AG09309 (cell line): ENCODE measurements around the gene AGMO.

Source experiments
- DNase-seq: peaks from one replicate; pipeline ENCODE4 v3.0.0-alpha.2; 2010; ENCODE audit warnings: low read depth
- H3K4me3 ChIP-seq: 2 replicates; pipeline ENCODE4 v1.5.1; 2011; ENCODE audit warnings: mild to moderate bottlenecking, low read depth, low read length, moderate library complexity; ENCODE audit not compliant: control insufficient read depth
- TF ChIP-seq, protein P1 (sequence below): IDR thresholded peaks from 2 replicates; pipeline ENCODE4 v1.5.1; 2011; ENCODE audit warnings: mild to moderate bottlenecking, low read depth, low read length, inconsistent platforms; ENCODE audit not compliant: insufficient read depth, control insufficient read depth; ENCODE audit errors: missing control alignments

The AGMO gene

DNA sequence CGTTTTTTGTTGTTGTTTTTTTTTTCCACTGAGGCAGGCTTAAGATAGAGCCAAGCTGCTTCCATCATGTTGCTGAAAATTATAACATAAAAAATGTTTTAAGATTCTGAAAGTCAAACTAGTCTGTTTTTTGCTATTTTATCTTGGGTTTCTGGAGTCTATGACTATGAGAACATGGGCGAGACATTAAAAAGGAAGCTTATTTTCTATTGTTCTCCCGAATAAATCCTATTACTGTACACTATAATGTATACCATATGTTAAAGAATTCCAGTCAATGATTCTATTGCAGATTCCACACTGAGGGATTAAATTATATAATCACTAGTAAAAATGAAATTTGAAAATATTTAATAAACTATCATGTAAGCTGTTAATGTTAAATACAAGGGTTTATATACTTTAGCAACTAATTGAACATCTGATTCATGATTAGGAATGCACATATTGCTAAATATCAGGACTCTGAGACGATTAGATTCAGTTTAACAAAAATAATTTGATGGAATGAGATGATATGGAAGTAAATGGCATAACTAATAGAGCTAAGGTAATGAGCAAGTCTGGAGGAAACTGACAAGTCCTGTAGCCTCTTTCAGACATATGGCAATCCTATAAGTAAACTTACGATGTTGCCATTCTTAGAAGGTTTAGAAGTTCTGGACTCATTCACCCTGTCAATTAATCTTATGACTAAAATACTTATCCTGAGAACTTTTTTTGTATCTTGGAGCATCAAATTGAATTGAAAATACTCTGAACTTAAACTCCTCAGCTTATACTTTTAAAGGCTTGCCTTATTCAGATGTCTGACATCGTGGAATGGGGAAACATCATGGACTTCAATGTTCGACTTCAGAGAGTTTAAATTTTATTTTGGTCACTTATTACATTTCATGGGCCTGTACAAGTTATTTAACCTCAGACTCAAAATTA, 364.5 kb downstream of the AGMO start:
- H3K4me3 ChIP-seq, result no peak overlapping the region
- TF ChIP-seq, protein P1, sequence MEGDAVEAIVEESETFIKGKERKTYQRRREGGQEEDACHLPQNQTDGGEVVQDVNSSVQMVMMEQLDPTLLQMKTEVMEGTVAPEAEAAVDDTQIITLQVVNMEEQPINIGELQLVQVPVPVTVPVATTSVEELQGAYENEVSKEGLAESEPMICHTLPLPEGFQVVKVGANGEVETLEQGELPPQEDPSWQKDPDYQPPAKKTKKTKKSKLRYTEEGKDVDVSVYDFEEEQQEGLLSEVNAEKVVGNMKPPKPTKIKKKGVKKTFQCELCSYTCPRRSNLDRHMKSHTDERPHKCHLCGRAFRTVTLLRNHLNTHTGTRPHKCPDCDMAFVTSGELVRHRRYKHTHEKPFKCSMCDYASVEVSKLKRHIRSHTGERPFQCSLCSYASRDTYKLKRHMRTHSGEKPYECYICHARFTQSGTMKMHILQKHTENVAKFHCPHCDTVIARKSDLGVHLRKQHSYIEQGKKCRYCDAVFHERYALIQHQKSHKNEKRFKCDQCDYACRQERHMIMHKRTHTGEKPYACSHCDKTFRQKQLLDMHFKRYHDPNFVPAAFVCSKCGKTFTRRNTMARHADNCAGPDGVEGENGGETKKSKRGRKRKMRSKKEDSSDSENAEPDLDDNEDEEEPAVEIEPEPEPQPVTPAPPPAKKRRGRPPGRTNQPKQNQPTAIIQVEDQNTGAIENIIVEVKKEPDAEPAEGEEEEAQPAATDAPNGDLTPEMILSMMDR, result no peak
- no peak for DNase-seq

DNA sequence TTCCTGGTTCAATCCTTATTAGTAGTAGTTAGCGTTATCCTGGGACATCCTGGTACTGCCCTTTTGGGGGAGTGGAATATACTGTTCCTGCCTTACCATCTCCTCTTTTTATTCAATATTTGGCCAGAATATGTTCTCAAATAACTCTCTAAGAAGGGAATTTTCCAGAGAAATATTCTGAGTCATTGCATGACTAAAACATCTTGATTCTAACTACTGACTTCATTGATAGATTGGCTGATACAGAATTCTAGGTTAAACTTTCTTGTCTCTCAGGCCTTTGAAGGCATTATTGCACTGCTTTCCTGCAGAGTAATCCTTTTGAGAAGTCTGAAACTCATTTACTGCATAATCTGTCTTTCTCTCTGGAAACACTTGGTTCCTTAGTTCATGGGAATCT, 383.8 kb downstream of the AGMO start:
- no peak for DNase-seq
- TF ChIP-seq, protein P1, result no peak
- H3K4me3 ChIP-seq, result no peak overlapping the region

DNA sequence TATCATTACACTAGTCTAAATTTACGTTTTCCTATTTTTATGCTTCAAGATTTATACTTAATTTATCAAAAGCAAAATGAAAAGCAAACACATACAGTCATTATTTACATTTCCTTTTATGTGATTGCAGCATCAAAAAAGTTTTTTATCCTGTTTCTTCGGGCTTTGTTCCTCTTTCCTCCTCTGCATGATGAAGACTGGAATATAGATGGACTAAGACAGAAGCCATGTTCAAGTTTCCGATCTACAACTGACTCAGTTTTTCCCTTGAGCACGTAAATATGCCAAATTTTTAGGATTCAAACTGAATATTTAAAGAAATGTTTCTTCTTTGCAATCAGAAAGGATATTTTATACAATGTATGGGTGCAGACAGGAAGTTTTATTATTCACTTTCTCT, 385.7 kb downstream of the AGMO start:
- no peak overlapping the region for H3K4me3 ChIP-seq
- TF ChIP-seq, protein P1, result no peak
- DNase-seq, result no peak

- TF ChIP-seq, protein P1, result no peak
- no peak overlapping the region for H3K4me3 ChIP-seq
- no peak for DNase-seq
Observed at GRCh38 chr7:15175152-15175551, 386.7 kb downstream of the AGMO start.

DNA sequence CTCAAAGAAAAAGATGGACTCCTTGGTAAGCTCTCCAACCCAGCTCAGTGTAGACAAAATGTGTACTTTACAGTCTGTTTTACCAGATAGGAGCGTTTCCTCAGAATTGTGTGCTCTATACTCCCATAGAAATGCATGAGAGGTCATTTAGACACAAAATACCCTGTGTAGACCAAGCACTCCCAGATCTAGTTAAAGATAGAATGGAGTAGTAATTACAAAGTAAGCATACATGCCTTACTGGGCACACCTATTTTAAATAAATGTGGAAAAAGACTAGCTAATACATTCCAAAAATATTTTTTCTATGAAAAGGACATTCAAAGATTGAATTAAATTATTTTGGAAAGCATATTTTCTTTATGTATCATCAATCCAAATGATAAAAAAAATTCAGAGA, 387.3 kb downstream of the AGMO start:
- H3K4me3 ChIP-seq, result no peak overlapping the region
- TF ChIP-seq, protein P1, result no peak
- DNase-seq, result no peak

DNA sequence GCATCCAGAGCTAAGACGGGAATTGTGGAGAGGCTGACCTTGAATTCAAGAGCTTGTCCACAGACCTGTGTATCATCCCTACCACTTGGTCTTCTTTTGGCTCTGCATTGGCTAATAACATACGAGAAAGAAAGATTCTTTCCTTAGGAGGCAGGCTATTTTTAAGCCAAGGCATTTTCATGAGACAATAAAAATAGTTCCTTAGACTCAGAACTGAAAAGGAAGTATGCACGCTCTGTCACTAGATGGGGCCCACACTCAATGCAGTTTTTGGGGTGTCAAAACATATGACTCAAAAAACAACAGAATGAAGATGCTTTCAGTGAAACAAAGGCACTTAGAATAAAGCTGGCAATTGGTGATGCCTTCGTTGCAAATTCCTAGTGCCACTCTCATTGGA, 393.3 kb downstream of the AGMO start:
- TF ChIP-seq, protein P1, result peak; percentile 17
- no peak overlapping the region for H3K4me3 ChIP-seq
- DNase-seq, result no peak
